AG04450 (cell line): ENCODE measurements around the gene IFNGR2. TPM values are rescaled to one million over a fixed set of nuclear protein-coding genes. Genes with fewer than 3 reads are reported as not detected.
A peak's percentile ranks its signal among the peaks of the same experiment; 100 is the strongest.
"Not testable (repeated sequence)": the region's sequence is repeated elsewhere in the genome, so short reads cannot be mapped to it uniquely, and the experiment has no call there.

Source experiments
- CTCF ChIA-PET: fragments of 300-600, 350-600 bp; formaldehyde crosslinking; extraction: SDS; loops from one replicate; lab custom pipeline; 2022; ENCODE audit warnings: antibody characterized with exemption, inconsistent platforms; lab: Charles Lee
- POLR2A ChIA-PET: fragments of 350-600 bp; formaldehyde crosslinking; extraction: SDS; loops from one replicate; lab custom pipeline; 2021; ENCODE audit warnings: antibody characterized with exemption, inconsistent platforms; lab: Yijun Ruan, JAX
- DNase-seq: peaks from one replicate; pipeline ENCODE4 v3.0.0-alpha.2; 2011; ENCODE audit warnings: low read depth, low spot score
- H3K27ac ChIP-seq: one replicate; pipeline ENCODE4 v1.5.1; 2012; ENCODE audit warnings: low read depth, low read length, control low read depth
- H3K27me3 ChIP-seq: one replicate; pipeline ENCODE4 v1.6.0; 2012; ENCODE audit warnings: low read length; ENCODE audit not compliant: control insufficient read depth, insufficient read depth
- H3K4me3 ChIP-seq: 2 replicates; pipeline ENCODE4 v1.5.1; 2011; ENCODE audit warnings: mild to moderate bottlenecking, low read depth, low read length, control low read depth
- H3K9me3 ChIP-seq: 2 replicates; pipeline ENCODE4 v1.5.1; 2012; ENCODE audit warnings: low read length; ENCODE audit not compliant: control insufficient read depth, insufficient read depth
- polyA plus RNA-seq: library from polyadenylated mRNA; depleted of rRNA; stranded (reverse); fragments of >200 nt; gene quantifications from 2 replicates; pipeline ENCODE4 v1.2.3, GENCODE V29; 2011
- TF ChIP-seq, protein P1 (sequence below): IDR thresholded peaks from 2 replicates; pipeline ENCODE4 v1.5.1; 2011; ENCODE audit warnings: low read depth, low read length, control low read depth, inconsistent platforms

Gene IFNGR2
- polyA plus RNA-seq, 1 experiment, result 90.8 TPM

DNA sequence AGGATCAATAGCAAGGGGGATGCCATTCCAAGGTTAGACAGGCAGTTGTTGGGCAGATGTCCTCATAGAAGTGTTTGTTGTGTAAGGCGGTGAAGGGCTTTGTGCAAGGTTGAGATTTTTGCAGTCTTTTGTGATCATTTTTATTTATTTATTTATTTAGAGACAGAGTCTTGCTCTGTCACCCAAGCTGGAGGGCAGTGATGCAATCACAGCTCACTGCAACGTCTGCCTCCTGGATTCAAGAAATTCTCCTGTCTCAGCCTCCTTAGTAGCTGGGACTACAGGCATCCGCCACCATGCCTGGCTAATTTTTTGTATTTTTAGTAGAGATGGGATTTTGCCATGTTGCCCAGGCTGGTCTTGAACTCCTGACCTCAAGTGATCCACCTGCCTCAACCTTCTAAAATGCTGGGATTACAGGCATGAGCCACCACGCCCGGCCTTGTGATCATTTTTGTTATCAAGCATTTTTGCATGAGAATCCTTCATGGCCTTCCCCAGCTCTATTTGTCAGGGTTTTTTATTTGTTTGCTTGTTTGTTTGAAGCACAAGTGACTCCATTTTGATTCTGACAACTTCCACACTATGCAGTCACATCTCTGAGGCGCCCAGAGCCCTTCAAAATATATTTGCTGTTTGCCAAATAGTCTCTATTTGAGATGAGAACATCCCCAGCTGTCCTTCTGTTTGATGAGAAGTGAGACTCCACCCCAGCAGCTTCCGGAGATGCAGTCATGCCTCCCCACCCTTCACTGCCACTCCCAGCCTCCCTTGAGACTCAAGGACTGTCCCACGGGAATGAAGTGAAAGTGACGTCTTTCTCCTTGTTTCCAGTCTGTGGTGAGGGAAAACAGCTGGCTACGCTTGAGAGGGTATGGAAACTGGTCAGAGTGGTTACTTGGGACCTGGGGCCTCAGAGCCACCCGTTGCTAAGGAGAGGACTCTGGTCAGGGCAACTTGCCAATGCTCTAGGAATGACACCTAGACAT is 38.6 kb downstream of the IFNGR2 start:
- no peaks in the 10 kb centered on the region for H3K27me3 ChIP-seq
- no peaks in the 10 kb centered on the region for H3K9me3 ChIP-seq
- DNase-seq, result peak; percentile 51
- no peak overlapping the region for H3K4me3 ChIP-seq
- H3K27ac ChIP-seq, result peak overlapping the region; percentile 43
- ChIA-PET POLR2A (no interaction called here), CTCF (interaction anchor here (7.1 kb wide), 1 partner anchor 244 kb away, joined by 144 read pairs; no protein-coding TSS in a partner anchor)
- TF ChIP-seq, protein P1, sequence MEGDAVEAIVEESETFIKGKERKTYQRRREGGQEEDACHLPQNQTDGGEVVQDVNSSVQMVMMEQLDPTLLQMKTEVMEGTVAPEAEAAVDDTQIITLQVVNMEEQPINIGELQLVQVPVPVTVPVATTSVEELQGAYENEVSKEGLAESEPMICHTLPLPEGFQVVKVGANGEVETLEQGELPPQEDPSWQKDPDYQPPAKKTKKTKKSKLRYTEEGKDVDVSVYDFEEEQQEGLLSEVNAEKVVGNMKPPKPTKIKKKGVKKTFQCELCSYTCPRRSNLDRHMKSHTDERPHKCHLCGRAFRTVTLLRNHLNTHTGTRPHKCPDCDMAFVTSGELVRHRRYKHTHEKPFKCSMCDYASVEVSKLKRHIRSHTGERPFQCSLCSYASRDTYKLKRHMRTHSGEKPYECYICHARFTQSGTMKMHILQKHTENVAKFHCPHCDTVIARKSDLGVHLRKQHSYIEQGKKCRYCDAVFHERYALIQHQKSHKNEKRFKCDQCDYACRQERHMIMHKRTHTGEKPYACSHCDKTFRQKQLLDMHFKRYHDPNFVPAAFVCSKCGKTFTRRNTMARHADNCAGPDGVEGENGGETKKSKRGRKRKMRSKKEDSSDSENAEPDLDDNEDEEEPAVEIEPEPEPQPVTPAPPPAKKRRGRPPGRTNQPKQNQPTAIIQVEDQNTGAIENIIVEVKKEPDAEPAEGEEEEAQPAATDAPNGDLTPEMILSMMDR, result no peak

DNA sequence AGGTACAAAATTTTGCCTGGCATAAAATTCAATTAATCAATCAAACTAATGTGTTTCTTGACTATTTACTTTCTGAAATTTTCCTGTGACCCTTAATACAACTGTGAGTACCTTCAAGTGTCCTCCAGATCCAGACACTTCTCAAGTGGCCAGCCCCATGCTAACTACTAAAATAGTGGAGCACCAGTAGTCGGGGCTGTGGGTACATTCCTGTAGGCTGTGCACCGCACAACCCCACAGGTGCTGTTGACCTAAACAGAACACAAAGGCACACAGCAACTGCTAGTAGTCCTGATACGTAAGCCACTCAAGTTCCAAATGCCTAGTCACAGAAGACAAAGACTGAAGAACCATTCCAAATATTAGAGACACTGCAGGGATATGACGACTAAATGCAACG is 40.0 kb downstream of the IFNGR2 start:
- no peak for DNase-seq
- H3K27me3 ChIP-seq, result no peaks in the 10 kb centered on the region
- ChIA-PET CTCF (interaction anchor here (0.7 to 7.1 kb wide), 2 partner anchors 103 to 245 kb away, joined by 3 to 144 read pairs; no protein-coding TSS in a partner anchor), POLR2A (no interaction called here)
- no peak overlapping the region for H3K27ac ChIP-seq
- TF ChIP-seq, protein P1, result no peak
- no peaks in the 10 kb centered on the region for H3K9me3 ChIP-seq
- no peak overlapping the region for H3K4me3 ChIP-seq

DNA sequence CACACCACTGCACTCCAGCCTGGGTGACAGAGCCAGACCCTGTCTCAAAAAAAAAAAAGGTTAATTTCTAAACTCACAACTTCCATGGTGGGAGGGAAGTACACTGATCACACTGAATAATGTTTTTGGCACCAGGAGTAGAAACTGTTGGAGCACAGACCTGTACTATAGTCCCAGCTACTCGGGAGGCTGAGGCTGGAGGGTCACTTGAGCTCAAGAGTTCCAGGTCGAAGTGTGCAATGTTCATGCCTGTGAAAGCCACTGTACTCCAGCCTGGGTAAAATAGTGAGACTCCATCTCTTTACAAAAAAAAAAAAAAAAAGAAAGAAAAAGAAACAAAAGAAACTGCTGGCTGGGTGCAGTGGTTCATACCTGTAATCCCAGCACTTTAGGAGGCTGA is 41.3 kb downstream of the IFNGR2 start:
- ChIA-PET CTCF (interaction anchor here (0.7 to 7.1 kb wide), 27 partner anchors 10 to 721 kb away, joined by 3 to 144 read pairs (median 6); partner anchors contain the start of gene IFNAR1), POLR2A (interaction anchor here (0.6 kb wide), 1 partner anchor 96 kb away, joined by 3 read pairs; no protein-coding TSS in a partner anchor)
- H3K27me3 ChIP-seq, result no peaks in the 10 kb centered on the region
- H3K4me3 ChIP-seq, result no peak overlapping the region
- TF ChIP-seq, protein P1, result no peak
- DNase-seq, result no peak
- H3K27ac ChIP-seq, result no peak overlapping the region
- H3K9me3 ChIP-seq, result no peaks in the 10 kb centered on the region

DNA sequence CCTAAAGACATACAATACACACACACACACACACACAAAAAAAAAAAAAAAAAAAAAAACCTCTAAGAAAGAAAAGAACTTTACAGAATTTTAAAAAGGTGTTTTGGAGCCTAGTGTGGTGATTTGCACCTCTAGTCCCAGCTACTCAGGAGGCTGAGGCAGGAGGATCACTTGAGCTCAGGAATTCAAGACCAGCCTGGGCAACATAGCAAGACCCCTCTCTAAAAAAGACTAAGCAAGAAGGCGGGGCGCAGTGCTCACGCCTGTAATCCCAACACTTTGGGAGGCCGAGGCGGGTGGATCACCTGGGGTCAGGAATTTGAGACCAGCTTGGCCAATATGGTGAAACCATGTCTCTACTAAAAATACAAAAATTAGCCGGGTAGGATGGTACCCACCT is 43.4 kb downstream of the IFNGR2 start:
- CTCF ChIA-PET, result interaction anchor here (0.5 to 7.1 kb wide), 10 partner anchors 10 to 555 kb away, joined by 3 to 144 read pairs (median 6); no protein-coding TSS in a partner anchor
- H3K27ac ChIP-seq, H3K27me3 ChIP-seq, H3K4me3 ChIP-seq, H3K9me3 ChIP-seq, DNase-seq: not testable (repeated sequence)
- POLR2A ChIA-PET, result interaction anchor here (0.7 kb wide), 1 partner anchor 259 kb away, joined by 9 read pairs; no protein-coding TSS in a partner anchor

DNA sequence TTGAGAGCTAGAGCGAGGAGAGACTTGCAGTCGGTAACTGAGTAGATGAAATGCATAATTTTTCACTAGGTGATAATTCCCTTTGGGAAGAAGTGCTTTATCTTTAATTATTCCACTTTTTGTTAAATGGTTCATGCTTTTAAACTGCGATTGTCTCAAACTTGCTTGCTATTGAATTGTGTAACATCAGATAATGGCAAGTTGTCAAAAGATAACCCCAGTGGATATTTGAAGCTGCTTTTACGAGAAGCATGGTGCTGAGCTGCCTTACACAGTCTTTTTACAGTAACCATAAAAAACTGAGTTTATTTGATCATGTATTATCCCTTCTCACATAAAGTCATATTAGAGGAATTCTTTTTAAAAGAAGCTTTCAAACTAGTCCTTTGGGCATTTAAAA is 46.4 kb downstream of the IFNGR2 start:
- CTCF ChIA-PET, result interaction anchor here (1.0 to 1.8 kb wide), 3 partner anchors 156 to 252 kb away, joined by 5 to 7 read pairs (median 6); no protein-coding TSS in a partner anchor
- Histone ChIP-seq H3K4me3 (no peak overlapping the region), H3K27me3 (no peaks in the 10 kb centered on the region), H3K9me3 (no peaks in the 10 kb centered on the region), H3K27ac (no peak overlapping the region)
- no peak for DNase-seq
- TF ChIP-seq, protein P1, result no peak
- POLR2A ChIA-PET, result no interaction called here
